ENCODE data around the gene GPHN. TPM values are rescaled to one million over a fixed set of nuclear protein-coding genes. Genes with fewer than 3 reads are reported as not detected.

GPHN gene
- total and polyA plus RNA-seq, 2 of the 8 experiments (the other 6 are each of a cell fraction or from before 2014, with no cell fraction given) = 6.0 to 16.0 TPM

DNA sequence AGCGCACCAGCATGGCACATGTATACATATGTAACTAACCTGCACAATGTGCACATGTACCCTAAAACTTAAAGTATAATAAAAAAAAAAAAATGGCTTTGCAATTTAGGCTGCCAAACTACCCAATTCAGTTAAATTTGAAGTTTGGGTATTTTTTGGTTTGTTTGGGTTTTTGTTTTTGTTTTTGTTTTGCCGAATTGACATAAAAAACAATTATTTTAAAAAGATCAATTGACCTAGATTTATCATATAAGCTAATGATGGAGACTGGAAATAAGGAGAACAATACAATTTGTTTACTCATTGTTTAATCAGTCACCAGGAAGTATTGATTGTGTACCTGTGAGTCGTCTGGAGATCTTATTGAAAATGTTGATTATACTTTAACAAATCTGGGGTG lies 619.2 kb downstream of the GPHN start:
- H3K79me2 ChIP-seq (ENCODE audit: control insufficient read depth in 1 of 2, insufficient read depth in 2 of 2, low read length in 2 of 2) = no peaks in the 10 kb centered on the region
- H3K4me3 ChIP-seq (ENCODE audit: extremely low read depth in 1 of 4, insufficient read depth in 2 of 4, low read depth in 3 of 4, low read length in 4 of 4) = no peak overlapping the region
- TF ChIP-seq NRF1 (IDR thresholded peaks at IDR 0.05; ENCODE audit: low read depth, low read length) (no peak), CTBP2 (IDR thresholded peaks at IDR 0.05; ENCODE audit: borderline replicate concordance, insufficient read depth, insufficient read length, low read length) (no peak)
- H3K4me2 ChIP-seq (ENCODE audit: insufficient read depth in 1 of 2, low read depth in 2 of 2, low read length in 2 of 2) = no peak overlapping the region
- no peak overlapping the region for H3K23ac ChIP-seq (ENCODE audit: insufficient read length)
- H3K9ac ChIP-seq (replicated peaks in 1 of 4; ENCODE audit: extremely low read depth in 1 of 4, low read depth in 3 of 4, low read length in 3 of 4) = no peak overlapping the region
- no peak overlapping the region for H2BK12ac ChIP-seq (ENCODE audit: low read depth, low read length)
- no peak overlapping the region for H2BK15ac ChIP-seq (ENCODE audit: low read length)
- WGBS, 2 experiments (ENCODE audit: extremely low coverage in 1 of 2, insufficient coverage in 1 of 2, insufficient read length in 1 of 2, insufficient replicate concordance in 2 of 2, low coverage in 1 of 2, low lambda C conversion rate in 2 of 2, missing lambda C conversion rate in 1 of 2) = 87% methylated on average over 3 of the region's 3 CpGs; no CpG with 5 or more reads in 1 of the 2 experiments
- H4K5ac ChIP-seq (ENCODE audit: insufficient read length, low read depth, low read length) = no peak overlapping the region
- H3K14ac ChIP-seq (ENCODE audit: insufficient read length) = no peak overlapping the region
- H3K56ac ChIP-seq (replicated peaks; ENCODE audit: insufficient read length, low read depth, low read length) = no peak overlapping the region
- no peak overlapping the region for H2BK5ac ChIP-seq (ENCODE audit: low read depth, low read length)
- peaks cover 0 to 2% (median 0%) of the 10 kb centered on the region in 4 experiments; a peak in 1 of 7 replicates for H3K4me1 ChIP-seq (replicated peaks in 1 of 4; ENCODE audit: control insufficient read depth in 3 of 4, insufficient read depth in 4 of 4, low read length in 3 of 4)
- H4K91ac ChIP-seq (replicated peaks; ENCODE audit: insufficient read length, low read length) = no peak overlapping the region
- POLR2A ChIA-PET (ENCODE audit: partially characterized antibody) = no interaction called here
- H3K79me1 ChIP-seq (ENCODE audit: low read depth, low read length) = no peaks in the 10 kb centered on the region
- no peak overlapping the region for H2BK20ac ChIP-seq (ENCODE audit: low read length)
- CTCF ChIA-PET (ENCODE audit: partially characterized antibody) = interaction anchor here (1.0 kb wide), 1 partner anchor 11 kb away, joined by 3 read pairs; no protein-coding TSS in a partner anchor
- DNase-seq (ENCODE audit: low read depth in 1 of 2, low spot score in 2 of 2) (no peak), FAIRE-seq (no peak)
- H3K23me2 ChIP-seq (ENCODE audit: low read depth, low read length) = peaks cover 2% of the 10 kb centered on the region; the same call in 1 of the 2 replicates
- H3K36me3 ChIP-seq (ENCODE audit: control insufficient read depth in 2 of 4, insufficient read depth in 4 of 4, low read length in 3 of 4) = no peaks in the 10 kb centered on the region
- no peak overlapping the region for H4K8ac ChIP-seq (ENCODE audit: extremely low read depth, insufficient read depth, low read length)
- H2AFZ ChIP-seq (ENCODE audit: low read length) = no peak overlapping the region
- H3K4ac ChIP-seq (replicated peaks; ENCODE audit: insufficient read length, low read depth, low read length) = no peak overlapping the region
- no peak overlapping the region for H3K27ac ChIP-seq (ENCODE audit: low read depth, low read length)
- H4K20me1 ChIP-seq (replicated peaks in 1 of 2; ENCODE audit: control insufficient read depth in 1 of 2, insufficient read depth in 2 of 2, low read length in 2 of 2) = no peaks in the 10 kb centered on the region
- no peak overlapping the region for H3K18ac ChIP-seq (ENCODE audit: extremely low read depth, low read length)
- H3K27me3 ChIP-seq (replicated peaks in 1 of 4; ENCODE audit: control insufficient read depth in 3 of 4, extremely low read depth in 1 of 4, insufficient read depth in 3 of 4, low read length in 3 of 4) = no peaks in the 10 kb centered on the region
- no peak overlapping the region for H2BK120ac ChIP-seq (replicated peaks; ENCODE audit: low read depth, low read length)
- no peaks in the 10 kb centered on the region for H3K9me3 ChIP-seq (ENCODE audit: insufficient read depth in 2 of 2, low read depth in 1 of 2, low read length in 1 of 2)
- H2AK5ac ChIP-seq (ENCODE audit: low read depth, low read length) = no peak overlapping the region

Measured in H1 (cell line).